GM21367 (cell line): ENCODE data around the gene STXBP4.
"Not testable (repeated sequence)": the region's sequence is repeated elsewhere in the genome, so short reads cannot be mapped to it uniquely, and the experiment has no call there.

Source experiments
- ATAC-seq: cut with Tn5 transposase; IDR thresholded peaks from one replicate; pipeline ENCODE4 v1.9.1; 2021; ENCODE audit not compliant: unreplicated experiment

The STXBP4 gene

GRCh38 chr17:55040611-55041010 is 72.0 kb downstream of the STXBP4 start:
- no peak for ATAC-seq

GRCh38 chr17:55053855-55054254 is 85.3 kb downstream of the STXBP4 start:
- ATAC-seq = no peak

DNA sequence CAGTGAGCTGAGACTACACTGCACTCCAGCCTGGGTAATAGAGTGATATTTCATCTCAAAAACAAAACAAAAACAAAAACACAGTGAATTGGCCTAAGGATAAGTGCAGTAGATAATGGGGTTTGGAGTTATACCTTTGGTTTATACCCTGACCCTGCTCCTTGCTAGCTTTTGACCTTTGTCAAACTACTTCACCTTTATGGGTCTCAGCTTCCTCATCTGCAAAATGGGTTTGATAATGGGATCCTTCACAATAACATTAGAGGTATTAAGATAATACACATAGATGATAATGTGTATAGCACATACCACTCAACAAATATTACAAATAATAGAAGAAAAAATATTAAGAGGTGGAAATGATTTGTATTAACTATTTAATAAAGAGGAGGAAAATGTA is 85.9 kb downstream of the STXBP4 start:
- ATAC-seq = no peak

- ATAC-seq = no peak
Observed at GRCh38 chr17:55056526-55056925, 88.0 kb downstream of the STXBP4 start.

- no peak for ATAC-seq
Observed at GRCh38 chr17:55057184-55057583, 88.6 kb downstream of the STXBP4 start.

DNA sequence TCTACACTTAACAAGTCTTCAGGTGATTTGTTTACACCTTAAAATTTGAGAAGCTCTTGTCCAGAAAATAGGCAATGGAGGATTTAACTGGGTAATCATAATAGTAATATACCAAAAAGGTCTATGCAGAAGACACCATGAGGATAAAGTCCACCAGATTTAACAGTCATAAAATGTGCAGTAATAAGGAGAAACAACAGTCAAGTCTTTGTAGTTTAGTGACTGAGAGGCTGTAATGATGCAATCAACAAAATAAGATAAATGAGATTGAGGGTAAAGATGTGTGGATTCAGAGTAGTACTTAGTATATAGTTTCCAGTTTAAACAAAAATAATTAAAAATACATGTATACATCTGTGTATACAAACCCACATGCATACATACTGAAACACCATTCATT is 91.2 kb downstream of the STXBP4 start:
- ATAC-seq = no peak

- ATAC-seq = no peak
Observed at GRCh38 chr17:55062921-55063320, 94.4 kb downstream of the STXBP4 start.

- no peak for ATAC-seq
Observed at GRCh38 chr17:55063885-55064874, 95.6 kb downstream of the STXBP4 start.

DNA sequence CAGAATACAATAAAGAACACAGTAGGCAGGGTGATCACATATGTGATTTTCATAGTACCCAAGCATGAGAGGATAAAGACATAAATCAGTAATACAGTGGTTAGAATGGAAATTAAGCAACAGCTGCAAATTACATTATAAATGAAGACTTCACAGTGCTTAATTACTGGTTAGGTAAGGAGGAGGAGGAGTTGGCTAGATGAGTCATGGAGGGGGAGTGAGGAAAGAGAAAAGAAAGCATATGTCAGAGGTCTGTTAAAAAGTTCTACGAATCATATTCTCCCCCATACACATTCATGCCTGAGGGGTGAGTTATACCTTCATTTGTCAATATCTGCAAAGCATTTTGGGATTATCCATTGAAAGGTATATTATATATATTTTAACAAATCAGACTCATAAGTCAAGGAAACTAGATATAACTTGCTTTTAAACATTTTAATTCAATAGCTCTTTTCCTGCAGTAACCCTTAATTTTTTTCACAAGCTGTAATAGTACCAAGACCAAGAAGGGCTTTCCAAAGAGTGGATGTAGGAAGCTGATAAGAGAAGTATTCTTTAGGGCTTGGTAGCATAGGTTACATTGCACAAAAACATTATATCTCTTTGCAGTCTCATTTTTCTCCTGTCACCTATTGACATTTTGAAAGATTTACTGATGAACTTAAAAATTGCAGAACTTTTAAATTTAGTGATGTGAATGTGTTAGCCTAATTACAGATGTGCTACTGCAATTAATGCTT is 99.3 kb downstream of the STXBP4 start:
- ATAC-seq = no peak

DNA sequence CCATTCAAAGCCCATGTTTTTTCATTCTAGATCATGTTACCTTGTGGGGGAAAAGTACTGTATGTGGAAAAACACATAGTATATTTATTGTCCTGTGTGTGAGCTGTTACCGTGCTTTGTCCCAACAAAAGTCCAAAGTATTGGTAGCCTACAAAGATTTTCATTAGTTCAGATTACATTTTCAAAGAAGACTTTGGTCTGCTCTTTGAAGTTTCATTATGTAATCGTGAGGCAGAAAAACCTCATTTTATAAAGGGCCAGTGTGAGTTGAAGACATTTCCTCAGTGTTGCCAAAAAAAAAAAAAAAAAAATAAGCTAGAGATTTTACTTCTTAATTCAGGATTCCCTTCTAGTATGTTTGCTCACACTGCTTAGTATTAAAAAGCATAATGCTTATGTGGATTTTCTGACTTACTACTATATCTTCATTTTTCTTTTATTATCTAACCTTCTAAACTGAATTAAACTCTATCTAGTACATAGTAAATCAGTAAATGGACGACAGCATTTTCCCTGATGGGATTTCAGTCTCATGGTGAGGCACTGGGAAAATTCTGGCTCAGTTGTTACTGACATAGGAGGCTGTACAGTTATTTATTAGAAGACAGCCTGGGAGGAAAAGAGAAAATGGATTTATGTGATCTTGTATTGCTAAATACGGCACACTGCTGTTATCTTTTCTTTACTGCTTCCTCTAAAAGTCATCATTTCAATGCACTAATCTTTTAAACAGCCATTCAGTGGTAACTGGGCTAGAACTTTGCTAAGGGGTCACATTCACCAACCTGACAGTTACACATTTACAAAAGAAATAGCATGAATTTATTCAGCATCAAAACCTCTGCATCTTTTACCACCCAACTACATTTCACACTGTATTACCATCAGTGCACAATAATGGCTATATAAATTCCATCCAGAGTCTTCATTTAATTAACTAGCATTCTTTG is 100.6 kb downstream of the STXBP4 start:
- ATAC-seq = no peak

- ATAC-seq = no peak
Observed at GRCh38 chr17:55069983-55070529, 101.5 kb downstream of the STXBP4 start.

- no peak for ATAC-seq
Observed at GRCh38 chr17:55072898-55073297, 104.3 kb downstream of the STXBP4 start.

DNA sequence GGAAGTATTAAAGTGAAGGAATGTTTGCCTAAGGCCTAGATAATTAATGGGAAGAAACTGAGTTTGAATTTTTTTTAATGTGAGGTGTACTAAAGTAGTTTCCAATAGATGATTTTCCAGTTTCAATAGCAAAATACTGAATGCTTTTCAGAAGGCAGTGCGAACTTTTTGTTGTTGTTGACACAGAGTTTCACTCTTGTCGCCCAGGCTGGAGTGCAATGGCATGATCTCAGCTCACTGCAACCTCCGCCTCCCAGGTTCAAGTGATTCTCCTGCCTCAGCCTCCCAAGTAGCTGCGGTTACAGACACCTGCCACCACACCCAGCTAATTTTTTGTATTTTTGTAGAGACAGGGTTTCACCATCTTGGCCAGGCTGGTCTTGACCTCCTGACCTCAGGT is 104.9 kb downstream of the STXBP4 start:
- not testable (repeated sequence) for ATAC-seq

DNA sequence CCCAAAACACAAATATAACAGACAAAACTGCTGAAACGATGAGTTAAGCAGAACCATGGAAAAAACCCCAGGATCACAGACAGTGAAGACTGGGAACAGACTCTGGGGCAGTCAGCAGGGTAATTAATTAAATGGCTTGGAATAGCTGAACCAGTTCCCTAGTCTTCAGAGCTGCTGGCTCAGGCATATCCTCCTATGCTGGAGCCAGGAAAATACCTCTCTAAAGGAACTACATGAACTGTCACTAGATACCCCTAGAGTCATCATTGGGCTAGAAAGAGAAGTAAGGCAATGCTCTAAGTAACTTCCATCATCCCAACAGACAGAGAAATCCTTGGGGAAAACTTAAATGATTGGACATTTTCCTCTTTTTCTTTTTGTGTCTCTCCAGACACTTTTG is 113.0 kb downstream of the STXBP4 start:
- ATAC-seq = no peak

- ATAC-seq = no peak
Observed at GRCh38 chr17:55086635-55087058, 118.1 kb downstream of the STXBP4 start.

DNA sequence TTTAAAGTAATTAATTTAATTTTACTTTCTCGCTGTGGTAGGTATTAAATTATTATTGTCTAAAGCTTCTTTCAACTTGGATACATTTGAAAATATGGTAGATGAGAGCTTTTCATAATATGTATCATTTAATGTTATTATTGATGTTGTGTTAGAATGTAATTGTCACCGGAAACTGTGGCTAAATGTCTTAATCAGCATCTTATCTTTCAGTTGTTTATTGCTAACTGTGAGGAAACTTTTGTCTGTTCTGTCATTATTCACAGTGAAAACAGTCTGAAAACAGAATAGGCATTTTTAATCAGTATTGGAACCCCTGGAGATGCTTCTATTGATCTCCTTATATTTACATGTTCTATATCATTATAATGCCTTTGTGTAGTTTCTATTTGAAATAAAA is 120.7 kb downstream of the STXBP4 start:
- ATAC-seq = no peak

DNA sequence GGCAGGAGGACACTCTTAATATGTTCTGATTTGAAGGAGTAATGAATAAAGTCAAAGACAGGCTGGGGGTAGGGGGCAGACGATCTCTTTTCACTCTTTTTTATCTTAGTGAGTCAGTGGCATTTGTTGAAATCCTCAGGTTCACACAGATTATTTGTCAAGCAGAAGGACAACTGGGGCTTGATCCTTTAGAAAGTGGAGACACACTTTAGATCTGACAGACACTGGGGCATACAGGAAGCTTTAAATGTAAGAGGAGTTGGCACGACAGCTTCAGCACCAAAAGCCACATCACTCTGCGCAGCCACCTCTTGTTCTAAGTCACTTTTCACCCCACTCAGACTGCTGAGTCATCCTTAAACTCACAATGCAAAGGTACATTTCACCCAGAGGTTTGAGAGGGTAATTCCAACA is 121.5 kb downstream of the STXBP4 start:
- peak; percentile 98 for ATAC-seq

DNA sequence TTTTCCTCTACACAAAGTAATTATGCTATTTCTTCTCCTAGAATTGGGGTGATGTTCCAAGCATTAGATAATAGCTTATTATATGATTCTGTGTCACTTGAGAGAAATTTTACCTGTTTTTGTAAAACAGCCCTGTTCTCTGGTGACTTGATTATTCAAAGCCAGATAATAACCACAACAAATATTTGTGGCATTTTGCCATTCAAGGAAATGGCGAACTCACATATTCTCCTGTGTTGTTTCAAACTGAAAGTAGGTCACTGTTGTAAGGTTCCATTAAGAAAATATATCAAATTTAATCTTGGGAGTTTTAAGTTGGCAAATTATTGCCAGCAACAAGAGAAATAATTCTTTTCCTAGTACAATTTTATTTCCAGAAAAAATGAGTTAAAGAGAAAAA is 124.8 kb downstream of the STXBP4 start:
- ATAC-seq = no peak

DNA sequence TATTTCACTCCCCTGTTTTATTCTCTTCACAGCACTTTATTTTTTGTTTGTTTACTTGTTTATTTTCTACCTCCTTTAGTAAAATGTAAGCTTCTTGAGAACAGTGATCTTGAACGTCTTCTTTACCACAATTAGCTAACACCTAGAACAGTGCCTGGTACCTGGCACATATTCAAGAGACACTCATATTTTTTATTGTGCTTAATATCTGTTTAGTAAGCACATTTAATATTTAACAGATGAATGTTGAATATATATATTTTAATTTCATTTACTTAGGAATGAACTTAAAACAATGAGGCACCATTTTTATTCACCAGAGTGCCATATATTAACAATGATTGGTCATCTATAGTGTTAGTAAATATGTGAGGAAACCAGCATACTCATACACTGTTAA is 130.2 kb downstream of the STXBP4 start:
- no peak for ATAC-seq

GRCh38 chr17:55110521-55110920 is 142.0 kb downstream of the STXBP4 start:
- ATAC-seq = no peak

GRCh38 chr17:55114283-55114682 is 145.7 kb downstream of the STXBP4 start:
- no peak for ATAC-seq
